Thoracic aorta (tissue), 2 donors: Measurements from ENCODE around the gene CASQ2. TPM values are rescaled to one million over a fixed set of nuclear protein-coding genes. Genes with fewer than 3 reads are reported as not detected.

Source experiments
- ATAC-seq: fragments of 150-250 bp; one replicate; pipeline ENCODE4 v1.8.0; 2017; ENCODE audit warnings: low read depth; ENCODE audit not compliant: insufficient number of reproducible peaks, low FRiP score
- DNase-seq: peaks from one replicate; pipeline ENCODE4 v3.0.0-alpha.2; 2020; ENCODE audit warnings: low spot score
- H3K27ac ChIP-seq, 2 donors: fragments of 200-600 bp; sonication (generic); 1 replicate in 1 of 2; 2 replicates in 1 of 2; pipeline ENCODE4 v1.5.1; 2016; ENCODE audit warnings: mild to moderate bottlenecking in 2 of 2, moderate library complexity in 2 of 2
- H3K27me3 ChIP-seq: fragments of 200-600 bp; sonication (generic); replicated peaks from 2 replicates; pipeline ENCODE4 v1.6.0; 2016; ENCODE audit warnings: mild to moderate bottlenecking; ENCODE audit not compliant: insufficient read depth
- H3K36me3 ChIP-seq: fragments of 200-600 bp; sonication (generic); one replicate; pipeline ENCODE4 v1.5.1; 2016
- H3K4me1 ChIP-seq, 2 donors: fragments of 200-600 bp; sonication (generic); 1 replicate in 1 of 2; 2 replicates in 1 of 2; pipeline versions ENCODE4 v1.5.1 to v1.6.0; 2016; ENCODE audit warnings: low read depth in 2 of 2, mild to moderate bottlenecking in 1 of 2; ENCODE audit not compliant: control insufficient read depth in 1 of 2
- H3K4me3 ChIP-seq: fragments of 200-600 bp; sonication (generic); 2 replicates; pipeline ENCODE4 v1.5.1; 2016; ENCODE audit warnings: mild to moderate bottlenecking
- H3K9me3 ChIP-seq: fragments of 200-600 bp; sonication (generic); 2 replicates; pipeline ENCODE4 v1.5.1; 2016
- total RNA-seq, 2 donors: library from RNA; depleted of rRNA; stranded (reverse); fragments of >200 nt; gene quantifications; one replicate each; pipeline versions ENCODE4 v1.1.0 to v1.2.3, GENCODE V29; 2016
- TF ChIP-seq, protein P1 (sequence below): fragments of 200-600 bp; sonication (generic); IDR thresholded peaks from one replicate; pipeline ENCODE4 v1.5.1; 2019; ENCODE audit warnings: antibody characterized with exemption

Gene CASQ2
- total RNA-seq, 2 donors from 2014 or later: 6.6 to 12.5 TPM

DNA sequence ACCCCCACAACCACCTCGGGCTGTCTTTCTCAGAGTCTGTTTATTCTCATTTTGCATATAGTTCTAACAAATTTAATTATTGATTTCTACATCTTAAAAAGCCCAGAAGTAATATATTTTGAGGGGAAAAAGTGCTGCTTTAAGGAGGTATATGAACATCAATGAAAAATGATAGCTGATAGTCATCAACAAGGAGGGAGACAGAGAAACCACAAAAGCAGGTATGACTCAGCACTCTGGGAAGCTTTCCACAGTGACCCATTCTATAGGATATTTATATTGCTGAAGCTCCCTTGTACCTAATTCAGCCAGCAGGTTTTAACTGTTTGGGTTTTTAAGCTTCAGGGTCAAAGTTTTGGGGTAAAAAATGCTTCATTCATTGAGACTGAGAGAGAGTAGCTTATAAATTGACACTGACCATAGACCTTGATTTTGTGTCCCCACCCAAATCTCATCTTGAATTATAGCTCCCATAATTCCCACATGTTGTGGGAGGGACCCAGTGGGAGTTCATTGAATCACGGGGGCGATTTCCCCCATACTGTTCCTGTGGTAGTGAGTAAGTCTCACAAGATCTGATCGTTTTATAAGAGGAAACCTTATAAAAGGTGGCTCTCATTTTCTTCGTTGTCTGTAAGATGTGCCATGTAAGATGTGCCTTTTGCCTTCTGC is 99.4 kb downstream of the CASQ2 start:
- no peak for ATAC-seq

GRCh38 chr1:115668579-115668978 is 99.9 kb downstream of the CASQ2 start:
- TF ChIP-seq, protein P1, sequence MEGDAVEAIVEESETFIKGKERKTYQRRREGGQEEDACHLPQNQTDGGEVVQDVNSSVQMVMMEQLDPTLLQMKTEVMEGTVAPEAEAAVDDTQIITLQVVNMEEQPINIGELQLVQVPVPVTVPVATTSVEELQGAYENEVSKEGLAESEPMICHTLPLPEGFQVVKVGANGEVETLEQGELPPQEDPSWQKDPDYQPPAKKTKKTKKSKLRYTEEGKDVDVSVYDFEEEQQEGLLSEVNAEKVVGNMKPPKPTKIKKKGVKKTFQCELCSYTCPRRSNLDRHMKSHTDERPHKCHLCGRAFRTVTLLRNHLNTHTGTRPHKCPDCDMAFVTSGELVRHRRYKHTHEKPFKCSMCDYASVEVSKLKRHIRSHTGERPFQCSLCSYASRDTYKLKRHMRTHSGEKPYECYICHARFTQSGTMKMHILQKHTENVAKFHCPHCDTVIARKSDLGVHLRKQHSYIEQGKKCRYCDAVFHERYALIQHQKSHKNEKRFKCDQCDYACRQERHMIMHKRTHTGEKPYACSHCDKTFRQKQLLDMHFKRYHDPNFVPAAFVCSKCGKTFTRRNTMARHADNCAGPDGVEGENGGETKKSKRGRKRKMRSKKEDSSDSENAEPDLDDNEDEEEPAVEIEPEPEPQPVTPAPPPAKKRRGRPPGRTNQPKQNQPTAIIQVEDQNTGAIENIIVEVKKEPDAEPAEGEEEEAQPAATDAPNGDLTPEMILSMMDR: no peak
- Histone ChIP-seq H3K36me3 (peaks cover 6% of the 10 kb centered on the region), H3K4me1 (peaks cover 0 to 32% of the 10 kb centered on the region in 2 donors), H3K9me3 (no peaks in the 10 kb centered on the region), H3K27me3 (no peaks in the 10 kb centered on the region), H3K27ac (peak overlapping the region in 1 of 2 donors; percentile 14), H3K4me3 (no peak overlapping the region)
- no peak for DNase-seq
- ATAC-seq: no peak

More for the DNA sequence above, 99.4 kb downstream of the CASQ2 start:
- Histone ChIP-seq H3K4me1 (peaks cover 0 to 32% of the 10 kb centered on the region in 2 donors), H3K9me3 (no peaks in the 10 kb centered on the region), H3K4me3 (no peak overlapping the region), H3K27ac (no peak overlapping the region), H3K27me3 (no peaks in the 10 kb centered on the region), H3K36me3 (peaks cover under 1% of the 10 kb centered on the region)
- DNase-seq: no peak
- TF ChIP-seq, protein P1: no peak

DNA sequence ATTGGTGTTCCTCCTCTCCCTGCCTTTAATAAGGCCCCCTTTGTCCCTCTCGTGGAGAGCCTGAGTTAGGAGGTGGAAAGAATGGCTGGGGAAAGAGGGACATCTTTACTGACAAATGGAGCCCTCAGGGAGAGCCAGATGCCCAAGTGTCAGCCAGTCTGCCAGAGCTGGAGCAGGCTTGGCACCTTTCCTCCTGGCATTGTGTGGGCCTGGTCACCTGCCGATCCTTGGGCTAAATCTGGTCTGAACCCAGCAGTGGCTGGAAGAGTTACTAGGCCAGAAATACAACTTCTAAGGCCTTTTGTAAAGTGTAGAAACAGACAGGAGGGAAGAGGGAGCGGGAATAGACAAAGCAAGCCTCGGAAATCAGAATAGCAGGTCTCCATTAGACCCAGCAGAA is 101.8 kb downstream of the CASQ2 start:
- no peaks in the 10 kb centered on the region for H3K27me3 ChIP-seq
- no peak for DNase-seq
- no peak overlapping the region for H3K4me3 ChIP-seq
- TF ChIP-seq, protein P1: no peak
- H3K36me3 ChIP-seq: peaks cover 8% of the 10 kb centered on the region
- peaks cover 0 to 32% of the 10 kb centered on the region in 2 donors for H3K4me1 ChIP-seq
- ATAC-seq: no peak
- H3K27ac ChIP-seq: peak overlapping the region; percentile 48 to 60
- no peaks in the 10 kb centered on the region for H3K9me3 ChIP-seq

DNA sequence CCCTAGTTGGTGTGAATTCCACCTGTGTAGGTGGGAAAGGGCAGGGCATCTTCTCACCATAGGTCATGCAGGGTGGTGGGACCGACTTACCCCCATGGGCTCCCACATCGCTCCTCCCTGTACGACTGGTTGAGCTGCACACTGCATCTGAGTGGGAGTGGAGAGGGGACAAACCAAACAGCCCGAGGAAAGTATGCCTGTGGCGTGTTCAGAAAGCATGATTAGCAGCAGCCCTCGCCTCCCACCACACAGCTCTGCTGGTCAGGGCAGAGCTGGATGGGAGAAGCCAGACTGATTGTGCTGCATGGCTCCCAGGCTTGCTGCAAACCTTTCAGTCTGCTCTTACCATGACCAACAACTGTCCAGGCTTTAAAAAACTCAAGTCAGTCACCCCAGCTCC is 102.3 kb downstream of the CASQ2 start:
- H3K4me3 ChIP-seq: no peak overlapping the region
- H3K4me1 ChIP-seq: peaks cover 0 to 28% of the 10 kb centered on the region in 2 donors
- no peaks in the 10 kb centered on the region for H3K9me3 ChIP-seq
- no peak for ATAC-seq
- peak overlapping the region; percentile 48 to 60 for H3K27ac ChIP-seq
- TF ChIP-seq, protein P1: no peak
- DNase-seq: no peak
- H3K27me3 ChIP-seq: no peaks in the 10 kb centered on the region
- peaks cover 8% of the 10 kb centered on the region for H3K36me3 ChIP-seq

GRCh38 chr1:115665319-115666096 is 103.0 kb downstream of the CASQ2 start:
- no peaks in the 10 kb centered on the region for H3K9me3 ChIP-seq
- H3K4me1 ChIP-seq: peaks cover 0 to 21% of the 10 kb centered on the region in 2 donors
- no peak overlapping the region for H3K4me3 ChIP-seq
- H3K36me3 ChIP-seq: peaks cover 8% of the 10 kb centered on the region
- no peak for DNase-seq
- H3K27ac ChIP-seq: no peak overlapping the region
- H3K27me3 ChIP-seq: no peaks in the 10 kb centered on the region
- TF ChIP-seq, protein P1: no peak
- ATAC-seq: no peak
